LNCaP clone FGC (cell line): ENCODE measurements around the gene IMMP1L.
A peak's percentile ranks its signal among the peaks of the same experiment; 100 is the strongest.

ENCODE experiments used
- DNase-seq: peaks from one replicate; pipeline ENCODE4 v3.0.0-alpha.2; 2011; ENCODE audit warnings: low read depth
- H3K4me3 ChIP-seq: 2 replicates; pipeline ENCODE4 v1.5.1; 2011; ENCODE audit warnings: mild to moderate bottlenecking, low read depth, low read length, control low read depth
- TF ChIP-seq, protein P1 (sequence below): IDR thresholded peaks from 2 replicates; pipeline ENCODE4 v1.5.1; 2012; ENCODE audit warnings: mild to moderate bottlenecking; ENCODE audit not compliant: control insufficient read depth, insufficient read depth; ENCODE audit errors: extremely low read depth

The IMMP1L gene

DNA sequence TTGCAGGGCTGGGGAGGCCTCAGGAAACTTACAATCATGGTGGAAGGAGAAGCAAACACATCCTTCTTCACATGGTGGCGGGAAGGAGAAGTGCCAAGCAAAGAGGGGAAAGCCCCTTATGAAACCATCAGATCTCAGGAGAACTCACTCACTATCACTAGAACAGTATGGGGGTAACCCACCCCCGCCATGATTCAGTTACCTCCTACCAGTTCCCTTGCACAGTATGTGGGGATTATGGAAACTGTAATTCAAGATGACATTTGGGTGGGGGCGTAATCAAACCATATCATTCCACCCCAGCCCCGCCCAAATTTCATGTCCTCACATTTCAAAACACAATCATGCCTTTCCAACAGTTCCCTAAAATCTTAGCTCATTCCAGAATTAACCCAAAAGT is 16.2 kb downstream of the IMMP1L start:
- H3K4me3 ChIP-seq, result no peak overlapping the region
- no peak for DNase-seq
- TF ChIP-seq, protein P1, sequence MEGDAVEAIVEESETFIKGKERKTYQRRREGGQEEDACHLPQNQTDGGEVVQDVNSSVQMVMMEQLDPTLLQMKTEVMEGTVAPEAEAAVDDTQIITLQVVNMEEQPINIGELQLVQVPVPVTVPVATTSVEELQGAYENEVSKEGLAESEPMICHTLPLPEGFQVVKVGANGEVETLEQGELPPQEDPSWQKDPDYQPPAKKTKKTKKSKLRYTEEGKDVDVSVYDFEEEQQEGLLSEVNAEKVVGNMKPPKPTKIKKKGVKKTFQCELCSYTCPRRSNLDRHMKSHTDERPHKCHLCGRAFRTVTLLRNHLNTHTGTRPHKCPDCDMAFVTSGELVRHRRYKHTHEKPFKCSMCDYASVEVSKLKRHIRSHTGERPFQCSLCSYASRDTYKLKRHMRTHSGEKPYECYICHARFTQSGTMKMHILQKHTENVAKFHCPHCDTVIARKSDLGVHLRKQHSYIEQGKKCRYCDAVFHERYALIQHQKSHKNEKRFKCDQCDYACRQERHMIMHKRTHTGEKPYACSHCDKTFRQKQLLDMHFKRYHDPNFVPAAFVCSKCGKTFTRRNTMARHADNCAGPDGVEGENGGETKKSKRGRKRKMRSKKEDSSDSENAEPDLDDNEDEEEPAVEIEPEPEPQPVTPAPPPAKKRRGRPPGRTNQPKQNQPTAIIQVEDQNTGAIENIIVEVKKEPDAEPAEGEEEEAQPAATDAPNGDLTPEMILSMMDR, result no peak

DNA sequence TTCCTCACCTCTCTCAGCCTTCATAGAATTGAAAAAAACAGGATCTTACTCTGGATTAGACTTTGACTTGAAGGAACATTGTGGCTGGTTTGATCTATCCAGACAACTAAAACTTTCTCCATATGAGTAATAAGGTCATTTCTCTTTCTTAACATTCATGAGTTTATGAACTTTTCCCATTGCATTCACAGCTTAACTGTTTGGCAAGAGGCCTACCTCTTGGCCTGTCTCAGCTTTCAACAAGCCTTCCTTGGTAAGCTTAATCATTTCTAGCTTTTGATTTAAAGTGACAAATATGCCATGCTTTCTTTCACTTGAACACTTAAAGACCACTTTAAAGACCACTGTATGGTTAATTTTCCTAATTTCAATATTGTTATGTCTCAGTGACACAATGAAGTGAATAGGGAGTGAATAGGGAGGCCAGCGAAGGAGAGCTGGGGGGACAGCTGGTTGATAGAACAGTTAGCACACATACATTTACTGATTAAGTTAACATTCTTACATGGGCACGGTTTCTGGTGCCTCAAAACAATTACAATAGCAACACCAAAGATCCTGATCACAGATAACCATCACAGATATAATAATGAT is 17.0 kb downstream of the IMMP1L start:
- H3K4me3 ChIP-seq, result no peak overlapping the region
- no peak for DNase-seq
- TF ChIP-seq, protein P1, result no peak

DNA sequence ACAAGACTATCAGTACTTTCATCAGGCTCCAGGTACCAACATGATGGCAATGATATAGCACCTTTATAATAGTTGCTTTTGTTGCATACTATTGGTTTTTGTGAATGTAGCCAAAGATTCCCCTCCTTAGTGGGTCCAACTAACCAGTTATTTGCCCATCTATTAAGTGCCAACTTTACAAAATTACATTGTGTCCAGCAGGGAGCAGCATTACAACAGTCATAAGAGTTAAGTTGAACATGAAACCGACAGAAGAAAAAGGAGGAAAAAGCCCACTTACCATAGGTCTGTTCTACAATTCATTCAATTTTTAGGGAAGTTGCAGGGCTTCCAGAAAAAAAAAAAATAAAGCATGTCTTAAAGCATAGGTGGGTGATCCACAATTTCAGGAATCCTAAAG is 21.6 kb downstream of the IMMP1L start:
- TF ChIP-seq, protein P1, result peak; percentile 70
- DNase-seq, result peak; percentile 43
- H3K4me3 ChIP-seq, result no peak overlapping the region

DNA sequence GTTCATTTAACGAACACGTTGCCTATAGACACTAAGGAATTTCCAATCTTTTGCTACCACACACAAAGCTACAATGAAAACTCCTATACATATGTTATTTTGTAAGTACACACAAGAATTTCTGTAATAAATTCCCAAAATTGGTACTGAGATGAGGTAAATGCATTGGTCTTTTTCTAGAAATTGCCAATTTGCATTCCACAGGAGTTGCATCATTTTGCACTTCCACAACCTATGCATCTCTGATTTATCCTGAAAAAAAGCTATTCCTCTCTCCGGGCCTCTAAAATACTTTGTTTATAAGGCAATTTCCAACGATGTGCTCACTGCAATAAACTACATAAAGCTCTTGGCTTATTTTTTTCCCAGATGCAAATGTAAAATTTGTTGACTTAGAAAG is 24.9 kb downstream of the IMMP1L start:
- DNase-seq, result no peak
- no peak overlapping the region for H3K4me3 ChIP-seq
- TF ChIP-seq, protein P1, result no peak

DNA sequence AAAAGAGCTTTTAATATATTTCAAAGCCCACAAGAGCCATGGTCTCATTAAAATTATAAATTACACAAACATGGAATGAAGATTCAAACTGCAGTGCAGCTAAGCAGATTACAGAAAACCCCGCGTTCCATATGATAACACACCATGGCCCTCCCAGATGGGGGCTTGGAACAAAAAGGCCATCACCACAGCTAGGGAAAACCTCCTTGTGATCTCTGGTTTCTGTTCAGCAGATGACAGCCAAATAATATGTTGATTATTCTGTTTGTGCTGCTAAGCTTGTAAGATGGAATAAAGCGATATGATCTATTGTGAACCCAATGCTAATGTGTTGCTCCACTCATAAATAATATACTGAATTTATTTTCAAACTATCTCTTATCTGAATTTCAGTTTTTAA is 28.5 kb downstream of the IMMP1L start:
- H3K4me3 ChIP-seq, result no peak overlapping the region
- TF ChIP-seq, protein P1, result no peak
- no peak for DNase-seq

DNA sequence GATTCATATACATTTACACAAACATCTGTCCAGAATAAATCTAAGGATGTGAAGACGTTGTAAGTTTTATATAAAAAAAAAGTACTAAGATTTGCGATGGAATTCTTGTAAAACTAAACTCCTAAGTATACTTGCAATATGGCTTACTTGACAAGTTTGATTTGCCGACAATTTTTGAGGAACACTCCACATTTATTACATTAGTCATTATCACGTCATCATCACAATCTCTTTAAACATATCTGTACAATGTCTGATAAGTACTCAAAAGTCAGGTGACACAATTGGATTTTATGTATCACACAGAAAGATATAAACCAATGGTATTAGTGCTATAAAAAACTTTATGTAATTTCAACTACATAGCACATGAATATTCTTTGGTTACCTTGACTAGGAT is 30.4 kb downstream of the IMMP1L start:
- no peak overlapping the region for H3K4me3 ChIP-seq
- TF ChIP-seq, protein P1, result no peak
- no peak for DNase-seq

DNA sequence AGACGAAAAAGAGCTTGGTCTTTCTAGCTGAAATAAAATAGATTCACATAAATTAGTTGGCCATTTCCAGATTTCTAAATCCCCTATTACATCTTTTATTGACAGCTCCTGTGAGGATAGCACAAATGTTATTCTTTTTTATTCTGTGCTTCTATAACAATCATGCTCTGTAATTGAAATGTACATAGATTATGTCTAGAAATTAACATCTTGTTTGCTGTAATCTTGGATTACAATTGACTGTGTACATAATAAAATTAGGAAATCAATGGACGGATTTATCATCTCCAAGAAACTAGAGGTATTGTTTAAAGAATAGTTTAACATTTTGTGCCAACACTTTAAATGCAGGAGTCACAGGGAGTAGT is 31.2 kb downstream of the IMMP1L start:
- TF ChIP-seq, protein P1, result no peak
- H3K4me3 ChIP-seq, result no peak overlapping the region
- no peak for DNase-seq
